IMR-90 (cell line): ENCODE measurements around the gene LYPD8. TPM values are rescaled to one million over a fixed set of nuclear protein-coding genes. Genes with fewer than 3 reads are reported as not detected.

Experiments
- ATAC-seq: fragments of 200-7000 bp; cut with Tn5 transposase; 2 replicates; pipeline ENCODE4 v1.9.1; 2020; ENCODE audit warnings: low read depth, mild to moderate bottlenecking, moderate library complexity
- BruUV-seq: library from RNA; stranded (reverse); fragments of 400-500 nt; replicated peaks from 2 replicates; lab custom pipeline; 2021; lab: Mats Ljungman, UMichigan
- CTCF ChIA-PET: fragments of 300-600 bp; formaldehyde crosslinking; extraction: SDS; loops from one replicate; lab custom pipeline; 2021; ENCODE audit warnings: antibody characterized with exemption; lab: Yijun Ruan, JAX
- POLR2A ChIA-PET: fragments of 300-600 bp; sonication (Branson Sonifier 250); formaldehyde crosslinking; loops from one replicate; lab custom pipeline; 2022; ENCODE audit warnings: antibody characterized with exemption; ENCODE audit not compliant: unreplicated experiment; lab: Charles Lee
- DNase-seq: peaks from one replicate; pipeline ENCODE4 v3.0.0; 2013
- H2AFZ ChIP-seq: replicated peaks from 2 replicates; pipeline ENCODE3; 2013; ENCODE audit warnings: low read length, mild to moderate bottlenecking; ENCODE audit not compliant: poor library complexity
- H2AK5ac ChIP-seq: 2 replicates; pipeline ENCODE4 v1.6.1; 2013; ENCODE audit warnings: low read depth, low read length, inconsistent platforms
- H2AK9ac ChIP-seq: replicated peaks from 2 replicates; pipeline ENCODE3; 2013; ENCODE audit warnings: mild to moderate bottlenecking, low read depth, low read length, moderate library complexity; ENCODE audit not compliant: poor library complexity
- H2BK120ac ChIP-seq: 2 replicates; pipeline ENCODE4 v1.6.1; 2013; ENCODE audit warnings: low read depth, low read length, inconsistent platforms
- H2BK15ac ChIP-seq: 3 replicates; pipeline ENCODE4 v1.6.1; 2013; ENCODE audit warnings: low read depth, low read length, inconsistent platforms
- H2BK20ac ChIP-seq: 2 replicates; pipeline ENCODE4 v1.6.1; 2013; ENCODE audit warnings: low read depth, mild to moderate bottlenecking, inconsistent platforms, low read length, moderate library complexity
- H2BK5ac ChIP-seq: 2 replicates; pipeline ENCODE4 v1.6.1; 2013; ENCODE audit warnings: mild to moderate bottlenecking, low read depth, low read length, inconsistent platforms; ENCODE audit not compliant: poor library complexity, severe bottlenecking
- H3K14ac ChIP-seq: replicated peaks from 2 replicates; pipeline ENCODE4 v1.6.1; 2013; ENCODE audit warnings: low read depth, low read length, inconsistent platforms
- H3K18ac ChIP-seq: 2 replicates; pipeline ENCODE4 v1.6.1; 2013; ENCODE audit warnings: low read depth, low read length, control low read depth
- H3K23ac ChIP-seq: 2 replicates; pipeline ENCODE4 v1.6.1; 2013; ENCODE audit warnings: low read depth, low read length, inconsistent platforms
- H3K27ac ChIP-seq: 2 replicates; pipeline ENCODE4 v1.5.1; 2013; ENCODE audit warnings: mild to moderate bottlenecking, control low read depth, low read length; ENCODE audit not compliant: insufficient read depth
- H3K27me3 ChIP-seq: 2 replicates; pipeline ENCODE4 v1.6.1; 2013; ENCODE audit warnings: low read length; ENCODE audit not compliant: control insufficient read depth, insufficient read depth
- H3K36me3 ChIP-seq: 2 replicates; pipeline ENCODE4 v1.6.1; 2013; ENCODE audit warnings: low read length, mixed read lengths; ENCODE audit not compliant: control insufficient read depth, insufficient read depth
- H3K4ac ChIP-seq: 2 replicates; pipeline ENCODE4 v1.6.1; 2013; ENCODE audit warnings: low read depth, low read length, inconsistent platforms
- H3K4me1 ChIP-seq: 2 replicates; pipeline ENCODE4 v1.6.1; 2013; ENCODE audit warnings: low read length, mixed read lengths; ENCODE audit not compliant: control insufficient read depth, insufficient read depth
- H3K4me2 ChIP-seq: 2 replicates; pipeline ENCODE4 v1.6.1; 2013; ENCODE audit warnings: low read depth, mild to moderate bottlenecking, control low read depth, low read length, moderate library complexity
- H3K4me3 ChIP-seq: 2 replicates; pipeline ENCODE4 v1.5.1; 2013; ENCODE audit warnings: low read depth, mild to moderate bottlenecking, control low read depth, low read length, moderate library complexity; ENCODE audit not compliant: insufficient read depth
- H3K56ac ChIP-seq: 2 replicates; pipeline ENCODE4 v1.6.1; 2013; ENCODE audit warnings: low read length, inconsistent platforms; ENCODE audit not compliant: insufficient read depth; ENCODE audit errors: extremely low read depth
- H3K79me1 ChIP-seq, 2 experiments: 2 replicates each; pipeline ENCODE4 v1.6.1; 2013; ENCODE audit warnings: low read length in 2 of 2, inconsistent platforms in 1 of 2, low read depth in 1 of 2
- H3K9ac ChIP-seq: 2 replicates; pipeline ENCODE4 v1.6.1; 2013; ENCODE audit warnings: low read depth, low read length, control low read depth
- H3K9me1 ChIP-seq: 2 replicates; pipeline ENCODE4 v1.6.1; 2013; ENCODE audit warnings: low read length, inconsistent platforms; ENCODE audit not compliant: insufficient read depth
- H3K9me3 ChIP-seq: 2 replicates; pipeline ENCODE4 v1.6.1; 2013; ENCODE audit warnings: low read length; ENCODE audit not compliant: control insufficient read depth, insufficient read depth
- H4K20me1 ChIP-seq: 2 replicates; pipeline ENCODE4 v1.6.1; 2013; ENCODE audit warnings: low read length, inconsistent platforms; ENCODE audit not compliant: insufficient read depth
- H4K5ac ChIP-seq: 2 replicates; pipeline ENCODE4 v1.6.1; 2013; ENCODE audit warnings: mild to moderate bottlenecking, low read depth, low read length, control low read depth
- H4K8ac ChIP-seq, 2 experiments: 2 replicates each; pipeline ENCODE4 v1.6.1; 2013; ENCODE audit warnings: low read depth in 2 of 2, low read length in 2 of 2, control low read depth in 1 of 2, inconsistent platforms in 1 of 2
- H4K91ac ChIP-seq: 2 replicates; pipeline ENCODE4 v1.6.1; 2013; ENCODE audit warnings: low read depth, low read length, inconsistent platforms; ENCODE audit not compliant: insufficient read depth
- WGBS, 2 experiments: methylation state at CpG; one replicate each; pipeline versions ENCODE4 v1.1.5 to v1.1.7; 2013; ENCODE audit warnings: missing lambda C conversion rate in 2 of 2; ENCODE audit not compliant: insufficient read length in 1 of 2; ENCODE audit errors: extremely low coverage in 2 of 2; 5-methylcytosine and 5-hydroxymethylcytosine counted together
- dilution Hi-C: fragments of 300-500 bp; cut with HindIII; formaldehyde crosslinking; loops from one replicate; pipeline ENCODE4 v1.14.3; 2018; ENCODE audit warnings: low sequenced_read_pairs; ENCODE audit not compliant: unreplicated experiment
- in situ Hi-C: fragments of 300-500 bp; cut with MboI; formaldehyde crosslinking; loops from 3 replicates; pipeline ENCODE4 v1.14.3; 2019; ENCODE audit warnings: low sequenced_read_pairs, inconsistent platforms, mixed read lengths
- intact Hi-C: fragments of 100-400 bp; cut with micrococcal nuclease; formaldehyde crosslinking; loops from 2 replicates; pipeline ENCODE4 v1.10.0; 2022
- polyA plus RNA-seq, 3 experiments: library from polyadenylated mRNA; depleted of rRNA; stranded (reverse); fragments of >200 nt; gene quantifications; 2 replicates each; pipeline ENCODE4 v1.2.3, GENCODE V29; 2012; ENCODE audit warnings: low replicate concordance in 1 of 3
- total RNA-seq: library from RNA; depleted of rRNA; stranded (reverse); fragments of >200 nt; gene quantifications from 2 replicates; pipeline ENCODE4 v1.2.3, GENCODE V29; 2012
- TF ChIP-seq, protein P1 (sequence below): conservative IDR thresholded peaks from 2 replicates; pipeline ENCODE4 v1.5.1; 2012; ENCODE audit warnings: mild to moderate bottlenecking, low read depth, low read length, improper control_type of control experiment

The LYPD8 gene
- total and polyA plus RNA-seq, 2 of the 4 experiments (the other 2 are of a cell fraction): not detected

DNA sequence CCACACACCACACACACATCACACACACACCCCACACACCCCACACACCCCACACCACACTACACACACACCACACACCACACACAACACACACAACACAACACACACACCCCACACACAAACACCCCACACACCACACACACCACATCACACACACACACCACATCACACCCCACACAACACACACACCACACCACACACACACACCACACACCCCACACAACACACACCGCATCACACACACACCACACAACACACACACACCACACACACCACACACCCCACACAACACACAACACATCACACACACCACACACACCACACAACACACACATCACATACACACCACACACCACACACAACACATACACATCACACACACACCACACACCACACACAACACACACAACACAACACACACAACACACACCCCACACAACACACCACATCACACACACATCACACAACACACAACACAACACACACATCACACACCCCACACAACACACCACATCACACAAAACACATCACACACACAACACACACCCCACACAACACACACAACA, 2.4 kb downstream of the LYPD8 start:
- Histone ChIP-seq H3K18ac (no peak overlapping the region), H2AK9ac (no peak overlapping the region), H2BK15ac (no peak overlapping the region), H4K8ac (no peak overlapping the region), H3K9me1 (no peaks in the 10 kb centered on the region), H3K23ac (no peak overlapping the region), H2BK5ac (peak overlapping the region; percentile 89), H2BK20ac (no peak overlapping the region), H3K4me3 (no peak overlapping the region), H2AK5ac (no peak overlapping the region), H3K14ac (no peak overlapping the region), H3K9me3 (peaks cover 42% of the 10 kb centered on the region), H3K4me1 (no peaks in the 10 kb centered on the region), H3K79me1 (no peaks in the 10 kb centered on the region), H3K9ac (no peak overlapping the region), H3K4me2 (no peak overlapping the region), H4K91ac (no peak overlapping the region), H3K56ac (no peak overlapping the region), H3K27me3 (no peaks in the 10 kb centered on the region), H2AFZ (no peak overlapping the region), H4K20me1 (no peaks in the 10 kb centered on the region), H4K5ac (no peak overlapping the region), H3K4ac (no peak overlapping the region), H3K36me3 (no peaks in the 10 kb centered on the region), H3K27ac (no peak overlapping the region), H2BK120ac (no peak overlapping the region)
- CTCF ChIA-PET: no interaction called here
- BruUV-seq: no TSS peak
- POLR2A ChIA-PET: no interaction called here
- in situ Hi-C loops (no loop called here), dilution Hi-C loops (no loop called here), intact Hi-C loops (no loop called here)
- WGBS, 2 experiments: 83% methylated on average over 1 of the region's 1 CpG; no CpG with 5 or more reads in 1 of the 2 experiments
- no peak for ATAC-seq
- TF ChIP-seq, protein P1, sequence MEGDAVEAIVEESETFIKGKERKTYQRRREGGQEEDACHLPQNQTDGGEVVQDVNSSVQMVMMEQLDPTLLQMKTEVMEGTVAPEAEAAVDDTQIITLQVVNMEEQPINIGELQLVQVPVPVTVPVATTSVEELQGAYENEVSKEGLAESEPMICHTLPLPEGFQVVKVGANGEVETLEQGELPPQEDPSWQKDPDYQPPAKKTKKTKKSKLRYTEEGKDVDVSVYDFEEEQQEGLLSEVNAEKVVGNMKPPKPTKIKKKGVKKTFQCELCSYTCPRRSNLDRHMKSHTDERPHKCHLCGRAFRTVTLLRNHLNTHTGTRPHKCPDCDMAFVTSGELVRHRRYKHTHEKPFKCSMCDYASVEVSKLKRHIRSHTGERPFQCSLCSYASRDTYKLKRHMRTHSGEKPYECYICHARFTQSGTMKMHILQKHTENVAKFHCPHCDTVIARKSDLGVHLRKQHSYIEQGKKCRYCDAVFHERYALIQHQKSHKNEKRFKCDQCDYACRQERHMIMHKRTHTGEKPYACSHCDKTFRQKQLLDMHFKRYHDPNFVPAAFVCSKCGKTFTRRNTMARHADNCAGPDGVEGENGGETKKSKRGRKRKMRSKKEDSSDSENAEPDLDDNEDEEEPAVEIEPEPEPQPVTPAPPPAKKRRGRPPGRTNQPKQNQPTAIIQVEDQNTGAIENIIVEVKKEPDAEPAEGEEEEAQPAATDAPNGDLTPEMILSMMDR: no peak
- DNase-seq: no peak
